Measurements from ENCODE around the gene PTCD3. TPM values are rescaled to one million over a fixed set of nuclear protein-coding genes. Genes with fewer than 3 reads are reported as not detected.

PTCD3 gene
- total RNA-seq (100 to 1,000 TPM; 167 to 213 TPM), polyA plus RNA-seq (ENCODE audit: insufficient read depth, low read depth, low replicate concordance) (120 TPM)
- long read RNA-seq, donor 1, full-length matches to known transcripts = 11 of 50 reads
- long read RNA-seq, donor 1, partial matches to known transcripts = 39 of 50 reads
- long read RNA-seq, donor 1, other reads (novel, unspliced or antisense) = 0 of 50 reads
- long read RNA-seq, donor 2, full-length matches to known transcripts = 6 of 33 reads
- long read RNA-seq, donor 2, partial matches to known transcripts = 27 of 33 reads
- long read RNA-seq, donor 2, other reads (novel, unspliced or antisense) = 0 of 33 reads

DNA sequence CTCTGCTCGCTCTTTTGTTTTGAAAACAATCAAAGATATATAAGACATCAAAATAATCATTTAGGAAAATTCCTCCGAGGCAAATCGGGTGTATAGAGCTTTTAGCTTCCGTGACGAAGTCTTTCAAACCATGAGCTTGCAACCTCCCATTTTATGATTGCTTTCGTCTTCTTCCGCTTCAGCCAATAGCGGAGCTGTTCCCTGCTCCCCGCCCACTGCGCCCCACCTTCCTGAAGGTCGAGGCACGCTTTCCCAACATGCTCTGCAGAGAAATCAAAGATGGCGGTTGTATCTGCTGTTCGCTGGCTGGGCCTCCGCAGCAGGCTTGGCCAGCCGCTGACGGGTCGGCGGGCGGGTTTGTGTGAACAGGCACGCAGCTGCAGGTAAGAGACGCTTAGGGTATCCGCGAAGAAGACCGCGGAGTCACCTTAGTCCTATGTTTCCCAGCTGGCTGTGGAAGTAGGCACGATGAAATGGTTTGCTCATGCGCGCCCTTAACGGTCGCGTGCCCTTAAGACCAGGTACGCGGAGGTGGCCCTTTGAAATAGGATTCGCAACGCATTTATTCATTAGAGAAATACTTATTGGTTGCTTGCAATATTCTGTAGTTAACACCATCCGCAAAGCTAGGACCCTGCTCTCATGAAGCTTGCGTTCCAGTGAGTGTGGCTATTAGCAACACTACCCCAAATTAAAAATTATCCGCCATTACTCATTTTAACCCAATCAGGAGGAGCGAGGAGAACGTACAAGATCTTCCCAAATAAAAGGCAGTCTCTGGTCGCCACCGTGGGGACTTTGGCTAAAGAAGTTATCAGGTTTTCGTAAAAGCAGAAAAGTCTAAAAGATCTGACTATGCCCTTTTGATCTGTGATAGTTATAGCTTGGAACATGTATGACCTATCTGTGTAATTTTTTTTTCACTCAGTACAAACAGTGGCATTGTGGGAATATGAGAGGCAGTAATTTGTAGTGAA, at the start of gene PTCD3:
PTCD3 (plus strand) TSS at position 267 of the 977 bp plus-strand sequence; CDS start at position 280, 13 bp downstream.
- WGBS, 2 donors = 0 to 1% methylated on average over 37 to 44 of the region's 44 CpGs
- intact Hi-C loops (cut with DNase I; ENCODE audit: low total_unique reads) = no loop called here
- no peaks in the 10 kb centered on the region for H3K27me3 ChIP-seq
- no peaks in the 10 kb centered on the region for H3K9me3 ChIP-seq
- H3K4me1 ChIP-seq = peaks cover 19% of the 10 kb centered on the region
- peak within 1 kb of the TSS; percentile 77 to 79 for H3K4me3 ChIP-seq
- peak within 1 kb of the TSS; percentile 72 to 90 for H3K27ac ChIP-seq
- peak; percentile 98 for DNase-seq
- TF ChIP-seq POLR2A (IDR thresholded peaks at IDR 0.05) = no peak
- TF ChIP-seq, protein P1, sequence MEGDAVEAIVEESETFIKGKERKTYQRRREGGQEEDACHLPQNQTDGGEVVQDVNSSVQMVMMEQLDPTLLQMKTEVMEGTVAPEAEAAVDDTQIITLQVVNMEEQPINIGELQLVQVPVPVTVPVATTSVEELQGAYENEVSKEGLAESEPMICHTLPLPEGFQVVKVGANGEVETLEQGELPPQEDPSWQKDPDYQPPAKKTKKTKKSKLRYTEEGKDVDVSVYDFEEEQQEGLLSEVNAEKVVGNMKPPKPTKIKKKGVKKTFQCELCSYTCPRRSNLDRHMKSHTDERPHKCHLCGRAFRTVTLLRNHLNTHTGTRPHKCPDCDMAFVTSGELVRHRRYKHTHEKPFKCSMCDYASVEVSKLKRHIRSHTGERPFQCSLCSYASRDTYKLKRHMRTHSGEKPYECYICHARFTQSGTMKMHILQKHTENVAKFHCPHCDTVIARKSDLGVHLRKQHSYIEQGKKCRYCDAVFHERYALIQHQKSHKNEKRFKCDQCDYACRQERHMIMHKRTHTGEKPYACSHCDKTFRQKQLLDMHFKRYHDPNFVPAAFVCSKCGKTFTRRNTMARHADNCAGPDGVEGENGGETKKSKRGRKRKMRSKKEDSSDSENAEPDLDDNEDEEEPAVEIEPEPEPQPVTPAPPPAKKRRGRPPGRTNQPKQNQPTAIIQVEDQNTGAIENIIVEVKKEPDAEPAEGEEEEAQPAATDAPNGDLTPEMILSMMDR (IDR thresholded peaks at IDR 0.05) = peak in 1 of 3 experiments; percentile 9
- no peaks in the 10 kb centered on the region for H3K36me3 ChIP-seq (ENCODE audit: low read depth, missing control alignments)

DNA sequence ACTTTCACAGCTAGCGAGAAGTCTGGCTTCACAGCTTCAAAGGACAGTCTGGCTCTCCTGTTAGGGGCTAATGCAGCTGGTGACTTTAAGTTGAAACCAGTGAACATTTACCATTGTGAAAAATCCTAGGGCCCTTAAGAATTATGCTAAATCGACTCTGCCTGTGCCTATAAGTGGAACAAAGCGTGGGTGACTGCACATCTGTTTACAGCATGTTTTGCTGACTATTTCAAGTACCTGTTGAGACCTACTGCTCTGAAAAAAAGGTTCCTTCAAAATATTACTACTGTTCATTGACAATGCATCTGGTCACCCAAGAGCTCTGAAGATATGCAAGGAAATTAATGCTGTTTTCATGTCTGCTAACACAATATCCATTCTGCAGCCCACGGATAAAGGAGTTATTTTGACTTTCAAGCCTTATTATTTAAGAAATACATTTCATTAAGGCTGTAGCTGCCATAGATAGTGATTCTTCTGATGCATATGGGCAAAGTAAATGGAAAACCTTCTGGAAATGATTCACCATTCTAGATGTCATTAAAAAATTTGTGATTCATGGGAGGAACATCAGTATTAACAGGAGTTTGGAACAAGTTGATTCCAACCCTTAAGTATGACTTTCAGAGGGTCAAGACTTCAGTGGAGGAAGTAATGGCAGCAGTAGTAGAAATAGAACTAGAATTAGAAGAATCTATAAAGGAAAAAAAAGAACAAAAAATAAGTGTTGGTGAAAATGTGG, 49.3 kb upstream of the PTCD3 start:
- no peaks in the 10 kb centered on the region for H3K9me3 ChIP-seq
- H3K4me1 ChIP-seq = no peaks in the 10 kb centered on the region
- 93 to 97% methylated on average over 4 of the region's 4 CpGs for WGBS, 2 donors
- no peaks in the 10 kb centered on the region for H3K36me3 ChIP-seq (ENCODE audit: low read depth, missing control alignments)
- H3K4me3 ChIP-seq = no peak overlapping the region
- no peak for DNase-seq
- no peak overlapping the region for H3K27ac ChIP-seq
- intact Hi-C loops (cut with DNase I; ENCODE audit: low total_unique reads) = no loop called here
- no peak for TF ChIP-seq POLR2A (IDR thresholded peaks at IDR 0.05)
- TF ChIP-seq, protein P1 (IDR thresholded peaks at IDR 0.05) = no peak
- no peaks in the 10 kb centered on the region for H3K27me3 ChIP-seq

DNA sequence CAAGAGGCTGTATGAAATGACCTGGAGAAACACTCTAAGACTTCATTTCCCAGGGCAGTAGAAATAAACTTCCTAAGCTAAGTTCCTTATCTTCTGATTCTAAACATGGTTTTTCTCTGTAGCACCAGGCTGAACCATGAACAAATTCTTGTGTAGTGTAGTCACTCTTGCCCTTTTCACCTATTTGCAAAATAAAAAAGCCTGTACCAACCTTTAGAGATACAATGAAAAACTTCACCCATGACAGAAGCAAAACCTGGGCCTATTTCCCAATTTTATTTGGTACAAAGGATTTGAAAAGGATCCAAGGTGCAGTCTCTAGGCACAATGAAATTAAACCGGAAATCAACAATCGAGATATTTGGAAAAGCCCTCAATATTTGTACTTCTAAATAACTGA, 44.0 kb upstream of the PTCD3 start:
- TF ChIP-seq, protein P1 (IDR thresholded peaks at IDR 0.05) = no peak
- no peak for TF ChIP-seq POLR2A (IDR thresholded peaks at IDR 0.05)
- 74% methylated on average over 2 of the region's 2 CpGs for WGBS, 2 donors
- Histone ChIP-seq H3K27ac (no peak overlapping the region), H3K4me1 (peaks cover 6% of the 10 kb centered on the region), H3K36me3 (ENCODE audit: low read depth, missing control alignments) (no peaks in the 10 kb centered on the region), H3K9me3 (no peaks in the 10 kb centered on the region), H3K27me3 (no peaks in the 10 kb centered on the region), H3K4me3 (no peak overlapping the region)
- intact Hi-C loops (cut with DNase I; ENCODE audit: low total_unique reads) = no loop called here
- DNase-seq = no peak

DNA sequence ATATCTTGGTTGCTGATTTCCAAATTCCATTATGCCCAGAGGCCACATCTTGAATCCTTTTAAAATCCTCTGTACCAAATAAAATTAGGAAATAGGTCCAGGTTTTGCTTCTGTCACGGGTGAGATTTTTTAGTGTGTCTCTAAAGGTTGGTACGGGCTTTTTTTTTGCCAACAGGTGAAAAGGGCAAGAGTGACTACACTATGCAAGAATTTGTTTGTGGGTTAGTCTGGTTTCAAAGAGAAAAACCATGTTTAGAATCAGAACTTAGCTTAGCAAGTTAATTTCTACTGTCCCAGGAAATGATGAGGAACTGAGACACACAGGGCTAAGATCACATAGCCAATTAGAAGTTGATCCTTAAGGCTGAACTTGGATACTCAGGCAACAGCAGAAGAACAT, 42.0 kb upstream of the PTCD3 start:
- no peak overlapping the region for H3K4me3 ChIP-seq
- intact Hi-C loops (cut with DNase I; ENCODE audit: low total_unique reads) = no loop called here
- TF ChIP-seq POLR2A (IDR thresholded peaks at IDR 0.05) = no peak
- TF ChIP-seq, protein P1 (IDR thresholded peaks at IDR 0.05) = no peak
- no peaks in the 10 kb centered on the region for H3K9me3 ChIP-seq
- no peak for DNase-seq
- H3K4me1 ChIP-seq = peaks cover 6% of the 10 kb centered on the region
- 91 to 97% methylated on average over 2 of the region's 2 CpGs for WGBS, 2 donors
- no peaks in the 10 kb centered on the region for H3K36me3 ChIP-seq (ENCODE audit: low read depth, missing control alignments)
- H3K27me3 ChIP-seq = no peaks in the 10 kb centered on the region
- H3K27ac ChIP-seq = no peak overlapping the region

Measured in testis (tissue), 5 donors.